ENCODE data around the gene PTGER1. TPM values are rescaled to one million over a fixed set of nuclear protein-coding genes. Genes with fewer than 3 reads are reported as not detected.

PTGER1 gene
- not detected in 5 replicates for total RNA-seq (2022; extraction: Qiagen RNA extraction; ENCODE audit: low read depth)

DNA sequence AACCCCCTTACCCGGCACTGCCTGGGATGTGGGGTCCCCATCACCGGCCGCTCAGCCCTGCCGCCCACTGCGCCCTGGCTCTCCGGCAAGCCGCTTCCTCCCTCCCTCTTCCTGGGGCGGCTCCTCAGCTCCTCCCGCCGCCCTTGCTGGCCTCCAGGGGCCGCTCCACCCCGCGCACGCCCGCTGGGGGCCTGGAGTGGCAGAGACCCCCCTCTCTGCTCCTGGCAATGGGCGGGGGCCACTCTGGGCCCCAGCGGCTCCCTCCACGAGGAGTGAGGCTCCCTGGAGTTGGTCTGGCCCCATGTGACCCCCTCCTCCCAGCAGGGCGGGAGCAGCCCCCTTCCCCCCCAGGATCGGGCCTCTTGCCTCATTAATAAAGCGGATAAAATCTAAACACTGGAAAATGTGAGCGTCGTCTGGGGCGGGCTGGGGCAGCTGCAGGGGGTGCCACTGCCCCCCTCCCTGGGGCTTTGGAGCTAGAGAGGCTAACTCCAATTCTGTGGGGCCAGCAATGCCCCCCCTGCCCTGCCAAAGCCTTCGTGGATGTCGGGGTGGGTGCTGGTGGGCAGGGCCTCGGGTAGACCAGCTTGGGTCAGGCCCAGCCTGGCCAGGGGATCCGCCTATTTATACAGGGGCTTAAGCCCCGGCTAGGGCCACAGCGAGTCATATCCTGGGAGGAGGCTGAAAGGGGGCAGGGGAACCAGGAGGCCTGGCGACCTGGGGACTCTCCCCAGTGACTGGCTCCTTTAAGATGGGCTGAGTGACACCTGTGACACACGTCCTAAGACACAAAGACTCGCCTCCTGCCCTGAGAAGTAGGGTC, at the start of gene PTGER1:
TSS of gene PTGER1 (minus strand) at position 104 of the 823 bp plus-strand sequence. CDS start 1,034 bp downstream, outside the sequence.

GRCh38 chr19:14517840-14518505, 42.8 kb upstream of the PTGER1 start, which contains the start of gene DNAJB1:
Gene DNAJB1 (minus strand): TSS chr19:14518397. CDS start chr19:14518349, 48 bp downstream.

GRCh38 chr19:14496029-14496833, 21.1 kb upstream of the PTGER1 start, which contains the start of gene GIPC1:
Gene GIPC1 (minus strand): TSS chr19:14496127. CDS start chr19:14482976, 13,151 bp downstream.

DNA sequence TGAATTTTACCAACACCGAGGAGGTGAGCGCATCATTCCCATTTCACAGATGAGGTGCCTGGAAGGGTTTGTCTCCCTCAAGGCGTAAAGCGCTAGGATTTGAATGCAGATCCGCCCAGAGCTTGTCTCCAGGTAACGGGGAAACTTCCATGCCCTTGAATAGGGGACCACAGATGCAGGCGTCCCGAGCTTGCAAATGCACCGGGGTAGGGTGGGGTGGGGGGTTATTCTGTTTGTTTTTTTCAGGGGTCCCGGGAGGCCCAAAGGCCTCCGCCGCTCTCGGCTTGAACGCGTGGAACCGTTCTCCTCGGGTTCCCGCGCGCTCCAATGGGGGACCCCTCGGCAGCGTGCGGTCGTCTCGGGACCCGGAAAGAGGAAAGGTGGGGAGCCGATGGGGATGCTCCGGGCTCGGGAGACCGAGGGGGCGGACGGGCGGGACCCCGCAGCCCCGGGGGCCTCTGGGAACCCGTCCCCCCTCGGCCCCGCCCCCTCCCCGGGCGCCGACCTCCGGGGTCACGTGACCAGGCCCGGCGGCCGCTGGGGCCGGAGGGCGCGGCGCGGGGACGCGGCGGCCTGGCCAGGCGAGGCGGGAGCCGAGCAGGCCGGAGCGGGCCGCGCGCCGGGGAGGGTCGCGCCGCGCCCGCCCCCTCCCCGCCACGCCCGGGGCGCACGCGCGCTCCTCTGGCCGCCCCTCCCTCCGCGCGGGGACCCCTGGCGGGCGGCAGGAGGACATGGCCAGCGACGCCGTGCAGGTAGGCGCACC, 42.2 kb downstream of the PTGER1 start, which contains the start of gene PKN1:
TSS of gene PKN1 (plus strand) at position 516 of the 763 bp plus-strand sequence. CDS start at position 732, 216 bp downstream.

Other genes starting within 250 kb of the PTGER1 start
- gene ADGRE5, start 93.9 kb downstream of the PTGER1 start, total RNA-seq (2022; extraction: Qiagen RNA extraction; ENCODE audit: low read depth): 64.8 to 91.9 TPM (median 85.5 TPM) in 5 replicates
- 112 to 136 TPM (median 126 TPM) in 5 replicates for gene DDX39A, start 56.0 kb downstream of the PTGER1 start, total RNA-seq (2022; extraction: Qiagen RNA extraction; ENCODE audit: low read depth)
- gene PKN1, start 42.0 kb downstream of the PTGER1 start, total RNA-seq (2022; extraction: Qiagen RNA extraction; ENCODE audit: low read depth): 58.3 to 71.4 TPM (median 69.8 TPM) in 5 replicates
- gene GIPC1, start 20.8 kb upstream of the PTGER1 start, total RNA-seq (2022; extraction: Qiagen RNA extraction; ENCODE audit: low read depth): 75.6 to 126 TPM (median 109 TPM) in 5 replicates
- gene DNAJB1, start 43.0 kb upstream of the PTGER1 start, total RNA-seq (2022; extraction: Qiagen RNA extraction; ENCODE audit: low read depth): 109 to 171 TPM (median 135 TPM) in 5 replicates
- 143 to 193 TPM (median 183 TPM) in 5 replicates for gene TECR, start 54.2 kb upstream of the PTGER1 start, total RNA-seq (2022; extraction: Qiagen RNA extraction; ENCODE audit: low read depth)
- 156 to 212 TPM (median 190 TPM) in 5 replicates for gene NDUFB7, start 96.7 kb upstream of the PTGER1 start, total RNA-seq (2022; extraction: Qiagen RNA extraction; ENCODE audit: low read depth)
- gene CLEC17A, start 107.7 kb upstream of the PTGER1 start, total RNA-seq (2022; extraction: Qiagen RNA extraction; ENCODE audit: low read depth): 0.13 TPM in 1 of 5 replicates, not detected in the others
- gene ADGRE3, start 199.5 kb upstream of the PTGER1 start, total RNA-seq (2022; extraction: Qiagen RNA extraction; ENCODE audit: low read depth): not detected in 5 replicates
- 1.9 to 4.0 TPM (median 3.0 TPM) in 5 replicates for gene ZNF333, start 214.7 kb upstream of the PTGER1 start, total RNA-seq (2022; extraction: Qiagen RNA extraction; ENCODE audit: low read depth)

Measured in A549 treated with RU486 at 1 μM for 4 hours (cell line).